HCT116 (cell line): Measurements from ENCODE around the gene GPC1. TPM values are rescaled to one million over a fixed set of nuclear protein-coding genes. Genes with fewer than 3 reads are reported as not detected.

Experiments
- ATAC-seq: fragments of 200-7000 bp; cut with Tn5 transposase; 2 replicates; pipeline ENCODE4 v1.9.1; 2020; ENCODE audit warnings: mild to moderate bottlenecking, moderate library complexity
- BruUV-seq: library from RNA; stranded (reverse); fragments of 400-500 nt; replicated peaks from 2 replicates; lab custom pipeline; 2021; lab: Mats Ljungman, UMichigan
- CTCF ChIA-PET: fragments of 300-600 bp; sonication (Branson Sonifier 250); formaldehyde crosslinking; loops from one replicate; lab custom pipeline; 2021; ENCODE audit warnings: antibody characterized with exemption; lab: Charles Lee
- POLR2A ChIA-PET: fragments of 300-600, 350-600 bp; sonication (Branson Sonifier 250); formaldehyde crosslinking; loops from one replicate; lab custom pipeline; 2021; ENCODE audit warnings: antibody characterized with exemption; lab: Charles Lee
- RAD21 ChIA-PET, 2 experiments: fragments of 300-600 bp; sonication (Branson Sonifier 250); formaldehyde crosslinking; loops; one replicate each; lab custom pipeline; 2023; ENCODE audit warnings: low total read pairs in 2 of 2; ENCODE audit not compliant: uncharacterized antibody in 2 of 2, unreplicated experiment in 2 of 2, low non-redundant PET in 1 of 2; lab: Charles Lee
- DNase-seq: peaks from one replicate; pipeline ENCODE4 v3.0.0-alpha.2; 2010; ENCODE audit warnings: low read depth, low spot score
- H2AFZ ChIP-seq: fragments of 200-600 bp; shearing (Covaris generic), sonication (generic); 2 replicates; pipeline ENCODE4 v1.6.1; 2017; ENCODE audit warnings: low read depth, mixed run types, mixed read lengths, antibody characterized with exemption, low read length; ENCODE audit not compliant: poor library complexity, severe bottlenecking
- H3K27ac ChIP-seq: 2 replicates; pipeline ENCODE4 v1.5.1; 2012; ENCODE audit warnings: low read depth, low read length
- H3K27me3 ChIP-seq: fragments of 200-600 bp; sonication (generic); 2 replicates; pipeline ENCODE4 v1.6.1; 2016; ENCODE audit warnings: mixed run types, low read length, mixed read lengths; ENCODE audit not compliant: insufficient read depth
- H3K36me3 ChIP-seq, 2 experiments: fragments of 200-500 bp in 1 of 2; fragments of 200-600 bp in 1 of 2; sonication (Bioruptor generic) in 1 of 2; sonication (generic) in 1 of 2; 2 replicates each; pipeline versions ENCODE4 v1.5.1 to v1.6.1; 2014 to 2016; ENCODE audit warnings: low read length in 2 of 2, inconsistent platforms in 1 of 2, mixed read lengths in 1 of 2, mixed run types in 1 of 2; ENCODE audit not compliant: insufficient read depth in 2 of 2, control insufficient read depth in 1 of 2
- H3K4me1 ChIP-seq, 2 experiments: fragments of 200-600 bp in 1 of 2; sonication (generic) in 1 of 2; 2 replicates each; pipeline versions ENCODE4 v1.5.1 to v1.6.1; 2012 to 2017; ENCODE audit warnings: low read length in 2 of 2, inconsistent platforms in 1 of 2, mild to moderate bottlenecking in 1 of 2, mixed read lengths in 1 of 2, mixed run types in 1 of 2, moderate library complexity in 1 of 2; ENCODE audit not compliant: insufficient read depth in 2 of 2, control insufficient read depth in 1 of 2
- H3K4me2 ChIP-seq: fragments of 200-600 bp; sonication (generic); 2 replicates; pipeline ENCODE4 v1.6.1; 2017; ENCODE audit warnings: mixed run types, low read length, mixed read lengths
- H3K4me3 ChIP-seq, 2 experiments: fragments of 200-600 bp in 1 of 2; sonication (generic) in 1 of 2; replicated peaks in 1 of 2; 2 replicates each; pipeline ENCODE4 v1.5.1; 2011 to 2016; ENCODE audit warnings: low read length in 2 of 2, control low read depth in 1 of 2, low read depth in 1 of 2, mild to moderate bottlenecking in 1 of 2, mixed read lengths in 1 of 2, mixed run types in 1 of 2
- H3K79me2 ChIP-seq: fragments of 200-600 bp; sonication (generic); 2 replicates; pipeline ENCODE4 v1.6.1; 2017; ENCODE audit warnings: mild to moderate bottlenecking, mixed run types, low read length, moderate library complexity, mixed read lengths; ENCODE audit not compliant: insufficient read depth
- H3K9ac ChIP-seq: fragments of 200-600 bp; sonication (generic); 2 replicates; pipeline ENCODE4 v1.6.1; 2016; ENCODE audit warnings: low read length, mixed read lengths
- H3K9me2 ChIP-seq: fragments of 200-600 bp; sonication (generic), shearing (Covaris generic); 2 replicates; pipeline ENCODE4 v1.6.1; 2017; ENCODE audit warnings: mixed run types, mild to moderate bottlenecking, moderate library complexity; ENCODE audit not compliant: insufficient read depth
- H3K9me3 ChIP-seq, 2 experiments: fragments of 200-500 bp in 1 of 2; fragments of 200-600 bp in 1 of 2; sonication (Bioruptor generic) in 1 of 2; sonication (generic) in 1 of 2; 2 replicates each; pipeline ENCODE4 v1.6.1; 2014 to 2017; ENCODE audit warnings: low read length in 2 of 2, mixed read lengths in 2 of 2, inconsistent platforms in 1 of 2, low read depth in 1 of 2, mild to moderate bottlenecking in 1 of 2, mixed run types in 1 of 2, moderate library complexity in 1 of 2; ENCODE audit not compliant: control insufficient read depth in 1 of 2, insufficient read depth in 1 of 2
- H4K20me1 ChIP-seq: fragments of 200-600 bp; sonication (generic), shearing (Covaris generic); 2 replicates; pipeline ENCODE4 v1.6.1; 2017; ENCODE audit warnings: mixed run types, mild to moderate bottlenecking, moderate library complexity; ENCODE audit not compliant: insufficient read depth
- CBX3 ChIP-seq: IDR thresholded peaks from 2 replicates; pipeline ENCODE4 v1.6.1; 2012; ENCODE audit warnings: low read depth
- CEBPB ChIP-seq: IDR thresholded peaks from 2 replicates; pipeline ENCODE4 v1.6.1; 2012; ENCODE audit warnings: low read depth
- ELF1 ChIP-seq: IDR thresholded peaks from 2 replicates; pipeline ENCODE4 v1.6.1; 2012; ENCODE audit warnings: low read depth, borderline replicate concordance
- EZH2phosphoT487 ChIP-seq: fragments of 200-600 bp; IDR thresholded peaks from 2 replicates; pipeline ENCODE4 v1.6.1; 2018; ENCODE audit warnings: antibody characterized with exemption, borderline replicate concordance
- MAX ChIP-seq: IDR thresholded peaks from 2 replicates; pipeline ENCODE4 v1.6.1; 2012
- POLR2A ChIP-seq: IDR thresholded peaks from 2 replicates; pipeline ENCODE4 v1.7.0; 2011; ENCODE audit warnings: borderline replicate concordance; ENCODE audit not compliant: insufficient read depth, insufficient read length; ENCODE audit errors: extremely low read depth
- REST ChIP-seq: IDR thresholded peaks from 2 replicates; pipeline ENCODE4 v1.6.1; 2012; ENCODE audit warnings: low read depth
- SIN3A ChIP-seq: IDR thresholded peaks from 2 replicates; pipeline ENCODE4 v1.6.1; 2012; ENCODE audit warnings: low read depth
- ZNF274 ChIP-seq: fragments of 200-500 bp; sonication (Bioruptor generic); IDR thresholded peaks from 2 replicates; pipeline ENCODE4 v1.6.1; 2014; ENCODE audit warnings: mild to moderate bottlenecking, low read depth, low read length, inconsistent platforms
- intact Hi-C: fragments of 100-400 bp; cut with micrococcal nuclease; formaldehyde crosslinking; loops from 2 replicates; pipeline ENCODE4 v1.10.0; 2022
- total RNA-seq: library from RNA; stranded (reverse); gene quantifications from one replicate; pipeline ENCODE4 v1.2.1, GENCODE V29; 2021; ENCODE audit not compliant: unreplicated experiment
- TF ChIP-seq, protein P1 (sequence below): IDR thresholded peaks from 2 replicates; pipeline ENCODE4 v1.6.1; 2011; ENCODE audit warnings: mild to moderate bottlenecking, low read length, moderate library complexity; ENCODE audit not compliant: insufficient replicate concordance; ENCODE audit errors: extremely low read depth

The GPC1 gene
- total RNA-seq, 1 experiment from 2014 or later, result 79.1 TPM

- no peaks in the 10 kb centered on the region for H3K9me2 ChIP-seq
- H3K9ac ChIP-seq, result no peak overlapping the region
- H3K27me3 ChIP-seq, result no peaks in the 10 kb centered on the region
- no peaks in the 10 kb centered on the region for H3K4me1 ChIP-seq
- DNase-seq (no peak), ATAC-seq (no peak)
- no peak overlapping the region for H2AFZ ChIP-seq
- H3K9me3 ChIP-seq, result peaks cover 9 to 11% of the 10 kb centered on the region in 2 experiments
- intact Hi-C loops, result no loop called here
- H3K4me3 ChIP-seq, result no peak overlapping the region
- RAD21 ChIA-PET, result no interaction called here
- BruUV-seq, result no TSS peak
- CTCF ChIA-PET, result no interaction called here
- H3K4me2 ChIP-seq, result no peak overlapping the region
- H3K79me2 ChIP-seq, result no peaks in the 10 kb centered on the region
- H3K27ac ChIP-seq, result no peak overlapping the region
- TF ChIP-seq ELF1 (no peak), CEBPB (no peak), POLR2A (no peak), MAX (no peak), SIN3A (no peak), EZH2phosphoT487 (no peak), ZNF274 (no peak), CBX3 (no peak), REST (no peak)
- TF ChIP-seq, protein P1, sequence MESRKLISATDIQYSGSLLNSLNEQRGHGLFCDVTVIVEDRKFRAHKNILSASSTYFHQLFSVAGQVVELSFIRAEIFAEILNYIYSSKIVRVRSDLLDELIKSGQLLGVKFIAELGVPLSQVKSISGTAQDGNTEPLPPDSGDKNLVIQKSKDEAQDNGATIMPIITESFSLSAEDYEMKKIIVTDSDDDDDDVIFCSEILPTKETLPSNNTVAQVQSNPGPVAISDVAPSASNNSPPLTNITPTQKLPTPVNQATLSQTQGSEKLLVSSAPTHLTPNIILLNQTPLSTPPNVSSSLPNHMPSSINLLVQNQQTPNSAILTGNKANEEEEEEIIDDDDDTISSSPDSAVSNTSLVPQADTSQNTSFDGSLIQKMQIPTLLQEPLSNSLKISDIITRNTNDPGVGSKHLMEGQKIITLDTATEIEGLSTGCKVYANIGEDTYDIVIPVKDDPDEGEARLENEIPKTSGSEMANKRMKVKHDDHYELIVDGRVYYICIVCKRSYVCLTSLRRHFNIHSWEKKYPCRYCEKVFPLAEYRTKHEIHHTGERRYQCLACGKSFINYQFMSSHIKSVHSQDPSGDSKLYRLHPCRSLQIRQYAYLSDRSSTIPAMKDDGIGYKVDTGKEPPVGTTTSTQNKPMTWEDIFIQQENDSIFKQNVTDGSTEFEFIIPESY, result no peak
- no peaks in the 10 kb centered on the region for H3K36me3 ChIP-seq
- POLR2A ChIA-PET, result no interaction called here
- H4K20me1 ChIP-seq, result no peaks in the 10 kb centered on the region
Observed at GRCh38 chr2:240491483-240491882, 56.0 kb downstream of the GPC1 start.
